H1 (cell line): ENCODE data around the gene TBX4. TPM values are rescaled to one million over a fixed set of nuclear protein-coding genes. Genes with fewer than 3 reads are reported as not detected.
"Not testable (repeated sequence)": the region's sequence is repeated elsewhere in the genome, so short reads cannot be mapped to it uniquely, and the experiment has no call there.

ENCODE experiments used
- CTCF ChIA-PET: fragments of 300-600 bp; sonication (Branson Sonifier 250); formaldehyde crosslinking; loops from one replicate; lab custom pipeline; 2021; ENCODE audit not compliant: partially characterized antibody; lab: Charles Lee
- POLR2A ChIA-PET: fragments of 300-600 bp; sonication (Branson Sonifier 250); formaldehyde crosslinking; loops from one replicate; lab custom pipeline; 2021; ENCODE audit warnings: inconsistent platforms; ENCODE audit not compliant: partially characterized antibody; lab: Charles Lee
- DNase-seq, 2 experiments: peaks; one replicate each; pipeline versions ENCODE4 v3.0.0 to v3.0.0-alpha.2; 2010 to 2022; ENCODE audit warnings: low spot score in 2 of 2, low read depth in 1 of 2, mixed read lengths in 1 of 2
- FAIRE-seq: peaks from 2 replicates; lab custom pipeline; 2011; peaks lifted over from hg19 to GRCh38; lab: Jason Lieb, UNC
- H2AFZ ChIP-seq: 2 replicates; pipeline ENCODE4 v1.8.1; 2012; ENCODE audit warnings: low read length, inconsistent platforms
- H2AK5ac ChIP-seq: 2 replicates; pipeline ENCODE4 v1.6.1; 2013; ENCODE audit warnings: low read depth, low read length
- H2BK120ac ChIP-seq: replicated peaks from 2 replicates; pipeline ENCODE3; 2013; ENCODE audit warnings: low read depth, low read length, inconsistent platforms
- H2BK12ac ChIP-seq: 2 replicates; pipeline ENCODE4 v1.6.1; 2013; ENCODE audit warnings: low read depth, low read length
- H2BK15ac ChIP-seq: 2 replicates; pipeline ENCODE4 v1.6.1; 2013; ENCODE audit warnings: low read length
- H2BK20ac ChIP-seq: 2 replicates; pipeline ENCODE4 v1.6.1; 2013; ENCODE audit warnings: low read length
- H2BK5ac ChIP-seq: 2 replicates; pipeline ENCODE4 v1.6.1; 2013; ENCODE audit warnings: low read depth, low read length
- H3K14ac ChIP-seq: 2 replicates; pipeline ENCODE4 v1.6.1; 2013; ENCODE audit warnings: inconsistent platforms; ENCODE audit not compliant: insufficient read length
- H3K18ac ChIP-seq: 2 replicates; pipeline ENCODE4 v1.6.1; 2013; ENCODE audit warnings: low read length; ENCODE audit errors: extremely low read depth
- H3K23ac ChIP-seq: 2 replicates; pipeline ENCODE4 v1.6.1; 2013; ENCODE audit warnings: inconsistent platforms; ENCODE audit not compliant: insufficient read length
- H3K23me2 ChIP-seq: 2 replicates; pipeline ENCODE4 v1.6.1; 2013; ENCODE audit warnings: low read depth, low read length
- H3K27ac ChIP-seq: 2 replicates; pipeline ENCODE4 v1.6.1; 2011; ENCODE audit warnings: low read depth, low read length, inconsistent platforms
- H3K27me3 ChIP-seq, 4 experiments: replicated peaks in 1 of 4; 1 replicate in 1 of 4; 2 replicates in 3 of 4; pipeline versions ENCODE4 v1.6.1 to v1.8.1; 2011 to 2013; ENCODE audit warnings: low read length in 3 of 4, mild to moderate bottlenecking in 3 of 4, inconsistent platforms in 2 of 4, mixed read lengths in 2 of 4, moderate library complexity in 1 of 4; ENCODE audit not compliant: control insufficient read depth in 3 of 4, insufficient read depth in 3 of 4; ENCODE audit errors: extremely low read depth in 1 of 4
- H3K36me3 ChIP-seq, 4 experiments: 2 replicates each; pipeline versions ENCODE4 v1.6.1 to v1.8.1; 2011 to 2013; ENCODE audit warnings: mild to moderate bottlenecking in 4 of 4, low read length in 3 of 4, moderate library complexity in 2 of 4, control low read depth in 1 of 4, inconsistent platforms in 1 of 4; ENCODE audit not compliant: insufficient read depth in 4 of 4, control insufficient read depth in 2 of 4
- H3K4ac ChIP-seq: replicated peaks from 2 replicates; pipeline ENCODE3; 2013; ENCODE audit warnings: low read length, low read depth, mixed read lengths, inconsistent platforms; ENCODE audit not compliant: insufficient read length
- H3K4me1 ChIP-seq, 4 experiments: replicated peaks in 1 of 4; 1 replicate in 1 of 4; 2 replicates in 3 of 4; pipeline versions ENCODE4 v1.6.1 to v1.8.1; 2011 to 2013; ENCODE audit warnings: low read length in 3 of 4, inconsistent platforms in 2 of 4, mixed read lengths in 1 of 4; ENCODE audit not compliant: insufficient read depth in 4 of 4, control insufficient read depth in 3 of 4
- H3K4me2 ChIP-seq, 2 experiments: 2 replicates each; pipeline versions ENCODE4 v1.6.1 to v1.8.1; 2011 to 2013; ENCODE audit warnings: low read depth in 2 of 2, low read length in 2 of 2, control low read depth in 1 of 2, inconsistent platforms in 1 of 2, mild to moderate bottlenecking in 1 of 2; ENCODE audit not compliant: insufficient read depth in 1 of 2
- H3K4me3 ChIP-seq, 4 experiments: fragments of 200-600, 300-600 bp in 1 of 4; sonication (generic), shearing (Covaris generic), sonication (Bioruptor Twin) in 1 of 4; 2 replicates each; pipeline versions ENCODE4 v1.5.1 to v1.8.1; 2011 to 2016; ENCODE audit warnings: low read length in 4 of 4, low read depth in 3 of 4, control low read depth in 2 of 4, inconsistent platforms in 2 of 4, mild to moderate bottlenecking in 2 of 4, mixed read lengths in 1 of 4, moderate library complexity in 1 of 4; ENCODE audit not compliant: insufficient read depth in 2 of 4; ENCODE audit errors: extremely low read depth in 1 of 4
- H3K56ac ChIP-seq: replicated peaks from 2 replicates; pipeline ENCODE3; 2013; ENCODE audit warnings: low read depth, mild to moderate bottlenecking, mixed read lengths, low read length, inconsistent platforms; ENCODE audit not compliant: insufficient read length
- H3K79me1 ChIP-seq: 2 replicates; pipeline ENCODE4 v1.6.1; 2013; ENCODE audit warnings: low read depth, low read length, control low read depth
- H3K79me2 ChIP-seq, 2 experiments: 2 replicates each; pipeline versions ENCODE4 v1.6.1 to v1.8.1; 2012 to 2013; ENCODE audit warnings: low read length in 2 of 2, mild to moderate bottlenecking in 2 of 2, inconsistent platforms in 1 of 2; ENCODE audit not compliant: insufficient read depth in 2 of 2, control insufficient read depth in 1 of 2
- H3K9ac ChIP-seq, 4 experiments: replicated peaks in 1 of 4; 1 replicate in 1 of 4; 2 replicates in 3 of 4; pipeline versions ENCODE4 v1.6.1 to v1.8.1; 2011 to 2013; ENCODE audit warnings: low read depth in 3 of 4, low read length in 3 of 4, control low read depth in 2 of 4, mild to moderate bottlenecking in 2 of 4, moderate library complexity in 2 of 4, inconsistent platforms in 1 of 4; ENCODE audit errors: extremely low read depth in 1 of 4
- H3K9me3 ChIP-seq, 2 experiments: 2 replicates each; pipeline versions ENCODE4 v1.6.1 to v1.8.1; 2012 to 2013; ENCODE audit warnings: mild to moderate bottlenecking in 2 of 2, moderate library complexity in 2 of 2, control low read depth in 1 of 2, inconsistent platforms in 1 of 2, low read depth in 1 of 2, low read length in 1 of 2, mixed read lengths in 1 of 2; ENCODE audit not compliant: insufficient read depth in 2 of 2
- H4K20me1 ChIP-seq, 2 experiments: replicated peaks in 1 of 2; 2 replicates each; pipeline versions ENCODE3 to v1.8.1; 2011 to 2013; ENCODE audit warnings: inconsistent platforms in 2 of 2, low read length in 2 of 2, mild to moderate bottlenecking in 1 of 2; ENCODE audit not compliant: insufficient read depth in 2 of 2, control insufficient read depth in 1 of 2
- H4K5ac ChIP-seq: 2 replicates; pipeline ENCODE4 v1.6.1; 2013; ENCODE audit warnings: low read length, low read depth, mixed read lengths, inconsistent platforms; ENCODE audit not compliant: insufficient read length
- H4K8ac ChIP-seq: 2 replicates; pipeline ENCODE4 v1.8.0; 2013; ENCODE audit warnings: mild to moderate bottlenecking, moderate library complexity, low read length, inconsistent platforms; ENCODE audit not compliant: insufficient read depth; ENCODE audit errors: extremely low read depth
- H4K91ac ChIP-seq: replicated peaks from 2 replicates; pipeline ENCODE3; 2013; ENCODE audit warnings: low read length, mixed read lengths, inconsistent platforms; ENCODE audit not compliant: insufficient read length
- WGBS, 2 experiments: shearing (Covaris generic) in 1 of 2; methylation state at CpG; one replicate each; pipeline versions ENCODE4 v1.1.6 to v1.1.7; 2013 to 2015; ENCODE audit warnings: low lambda C conversion rate in 2 of 2, mixed read lengths in 2 of 2, inconsistent platforms in 1 of 2, low coverage in 1 of 2, missing lambda C conversion rate in 1 of 2; ENCODE audit not compliant: insufficient replicate concordance in 2 of 2, insufficient coverage in 1 of 2, insufficient read length in 1 of 2; ENCODE audit errors: extremely low coverage in 1 of 2, missing lambda C conversion rate in 1 of 2; 5-methylcytosine and 5-hydroxymethylcytosine counted together
- polyA plus RNA-seq, 7 experiments: library from polyadenylated mRNA; depleted of rRNA in 3 of 7; stranded (reverse) in 5 of 7; unstranded in 2 of 7; fragments of >200 nt in 5 of 7; fragments of 200-250 nt in 2 of 7; gene quantifications; 1 replicate in 5 of 7; 2 replicates in 1 of 7; 4 replicates in 1 of 7; pipeline versions ENCODE4 v1.2.1 to v1.2.3, GENCODE V29; 2011 to 2013; ENCODE audit warnings: missing spikeins in 2 of 7, mixed read lengths in 2 of 7
- total RNA-seq: library from RNA; stranded (reverse); fragmentation: NEBNext Ultra II Directional; extraction: Animal tissue kit (Norgen Biotek cat#: 25700); gene quantifications from 2 replicates; pipeline ENCODE4 v1.2.1, GENCODE V29; 2021

The TBX4 gene
- total and polyA plus RNA-seq, 2 of the 8 experiments (the other 6 are each of a cell fraction or from before 2014, with no cell fraction given), result 0.02 TPM; not detected in 1

GRCh38 chr17:61449140-61449539, 3.1 kb upstream of the TBX4 start:
- H3K79me2 ChIP-seq, H2BK5ac ChIP-seq, H3K4ac ChIP-seq, H4K20me1 ChIP-seq, H3K56ac ChIP-seq, H2BK20ac ChIP-seq, H2BK12ac ChIP-seq, H3K79me1 ChIP-seq, H3K36me3 ChIP-seq, H2BK120ac ChIP-seq, H4K91ac ChIP-seq, H4K5ac ChIP-seq, H3K27ac ChIP-seq, H3K23ac ChIP-seq, FAIRE-seq, H3K4me3 ChIP-seq, H3K23me2 ChIP-seq, H2AFZ ChIP-seq, H2BK15ac ChIP-seq, H3K9me3 ChIP-seq, H3K18ac ChIP-seq, H3K14ac ChIP-seq, H3K9ac ChIP-seq, H3K4me2 ChIP-seq, H2AK5ac ChIP-seq, H4K8ac ChIP-seq, DNase-seq: not testable (repeated sequence)
- 88% methylated on average over 4 of the region's 4 CpGs; no CpG with 5 or more reads in 1 of the 2 experiments for WGBS, 2 experiments
- ChIA-PET POLR2A (interaction anchor here (2.8 kb wide), 1 partner anchor 9 kb away, joined by 7 read pairs; no protein-coding TSS in a partner anchor), CTCF (interaction anchor here (0.5 to 11.6 kb wide), 18 partner anchors 8 to 597 kb away, joined by 3 to 136 read pairs (median 6); no protein-coding TSS in a partner anchor)
- H3K27me3 ChIP-seq, result peaks cover 37 to 64% (median 46%) of the 10 kb centered on the region in 4 experiments
- peaks cover 0 to 13% (median 6%) of the 10 kb centered on the region in 4 experiments; a peak in 5 of 7 replicates for H3K4me1 ChIP-seq
